HG03280 (cell line): ENCODE measurements around the gene RBM44.

Experiments
- ATAC-seq: cut with Tn5 transposase; IDR thresholded peaks from one replicate; pipeline ENCODE4 v1.9.1; 2021; ENCODE audit warnings: mild to moderate bottlenecking, moderate library complexity; ENCODE audit not compliant: unreplicated experiment

Gene RBM44

GRCh38 chr2:237870126-237870525, 71.5 kb downstream of the RBM44 start:
- ATAC-seq, result no peak

- ATAC-seq, result no peak
These were observed 72.4 kb downstream of the RBM44 start for GRCh38 chr2:237870754-237871651.

GRCh38 chr2:237872178-237872887, 73.8 kb downstream of the RBM44 start:
- ATAC-seq, result no peak

GRCh38 chr2:237873421-237873831, 74.8 kb downstream of the RBM44 start:
- ATAC-seq, result no peak

GRCh38 chr2:237873897-237874551, 75.4 kb downstream of the RBM44 start:
- ATAC-seq, result no peak

GRCh38 chr2:237874585-237875161, 76.1 kb downstream of the RBM44 start:
- no peak for ATAC-seq

GRCh38 chr2:237875256-237876060, 76.9 kb downstream of the RBM44 start:
- ATAC-seq, result no peak

GRCh38 chr2:237876061-237876526, 77.5 kb downstream of the RBM44 start:
- no peak for ATAC-seq

GRCh38 chr2:237876532-237876931, 78.0 kb downstream of the RBM44 start:
- ATAC-seq, result no peak

- no peak for ATAC-seq
These were observed 78.4 kb downstream of the RBM44 start for GRCh38 chr2:237876951-237877491.

GRCh38 chr2:237877576-237878307, 79.2 kb downstream of the RBM44 start:
- ATAC-seq, result no peak

- no peak for ATAC-seq
These were observed 79.9 kb downstream of the RBM44 start for GRCh38 chr2:237878321-237879057.

GRCh38 chr2:237879058-237879430, 80.5 kb downstream of the RBM44 start:
- no peak for ATAC-seq

GRCh38 chr2:237879991-237880560, 81.5 kb downstream of the RBM44 start:
- ATAC-seq, result no peak

GRCh38 chr2:237882510-237883481, 84.2 kb downstream of the RBM44 start:
- ATAC-seq, result no peak

- no peak for ATAC-seq
These were observed 85.4 kb downstream of the RBM44 start for GRCh38 chr2:237883951-237884446.

- ATAC-seq, result no peak
These were observed 86.1 kb downstream of the RBM44 start for GRCh38 chr2:237884681-237885080.
